K562 (cell line): ENCODE results near the gene PRR11. TPM values are rescaled to one million over a fixed set of nuclear protein-coding genes. Genes with fewer than 3 reads are reported as not detected.

Source experiments
- ADNP ChIP-seq: fragments of 200-800 bp; sonication (Bioruptor generic); IDR thresholded peaks from 2 replicates; pipeline ENCODE4 v1.6.1; 2016; ENCODE audit warnings: missing genetic modification characterization, missing compliant biosample characterization
- ATF6 ChIP-seq: sonication (generic); formaldehyde crosslinking; IDR thresholded peaks from 2 replicates; pipeline ENCODE4 v1.4.0; 2020; ENCODE audit warnings: mild to moderate bottlenecking, missing genetic modification reagents
- BRCA1 ChIP-seq, 2 experiments: fragments of 450-650 bp in 1 of 2; sonication (generic) in 1 of 2; formaldehyde crosslinking in 1 of 2; IDR thresholded peaks; 2 replicates each; pipeline versions ENCODE4 v1.5.0 to v1.6.1; 2017 to 2020; ENCODE audit warnings: mild to moderate bottlenecking in 1 of 2, missing genetic modification reagents in 1 of 2
- CBX8 ChIP-seq: fragments of 200-600 bp; sonication (generic); IDR thresholded peaks from 2 replicates; pipeline ENCODE4 v1.6.1; 2012; ENCODE audit warnings: borderline replicate concordance, mixed run types, low read depth, mild to moderate bottlenecking, moderate library complexity, mixed read lengths, low read length, control low read depth, inconsistent platforms; ENCODE audit not compliant: poor library complexity, severe bottlenecking; ENCODE audit errors: extremely low read depth
- CC2D1A ChIP-seq: fragments of 450-650 bp; IDR thresholded peaks from 2 replicates; pipeline ENCODE4 v1.6.1; 2017; ENCODE audit warnings: mild to moderate bottlenecking
- CCNT2 ChIP-seq: IDR thresholded peaks from 2 replicates; pipeline ENCODE4 v1.6.1; 2011; ENCODE audit warnings: borderline replicate concordance, low read depth, mild to moderate bottlenecking, moderate library complexity, mixed read lengths, low read length; ENCODE audit not compliant: insufficient read length; ENCODE audit errors: extremely low read depth
- FOXA3 ChIP-seq, 2 experiments: fragments of 450-650 bp in 1 of 2; sonication (generic) in 1 of 2; formaldehyde crosslinking; IDR thresholded peaks in 1 of 2; conservative IDR thresholded peaks in 1 of 2; 2 replicates each; pipeline versions ENCODE4 v1.4.0 to v1.8.0; 2020 to 2022; ENCODE audit warnings: mild to moderate bottlenecking in 2 of 2, missing genetic modification reagents in 1 of 2
- FOXK1 ChIP-seq: sonication (generic); formaldehyde crosslinking; IDR thresholded peaks from 2 replicates; pipeline ENCODE4 v1.8.0; 2022; ENCODE audit warnings: missing genetic modification reagents, mild to moderate bottlenecking, borderline replicate concordance
- HMGXB4 ChIP-seq: sonication (generic); formaldehyde crosslinking; IDR thresholded peaks from 2 replicates; pipeline ENCODE4 v1.8.1; 2023; ENCODE audit warnings: mild to moderate bottlenecking, missing genetic modification reagents
- HOXB6 ChIP-seq: fragments of 250-450 bp; sonication (Bioruptor Pico); IDR thresholded peaks from 2 replicates; pipeline ENCODE4 v1.5.1; 2022; ENCODE audit warnings: mild to moderate bottlenecking, borderline replicate concordance
- L3MBTL2 ChIP-seq: fragments of 450-650 bp; IDR thresholded peaks from 2 replicates; pipeline ENCODE4 v1.6.1; 2016; ENCODE audit warnings: mild to moderate bottlenecking, moderate library complexity
- NFE2L1 ChIP-seq: fragments of 450-650 bp; IDR thresholded peaks from 2 replicates; pipeline ENCODE4 v1.6.1; 2016; ENCODE audit warnings: missing genetic modification characterization, low read depth, mild to moderate bottlenecking, missing compliant biosample characterization, moderate library complexity, borderline replicate concordance
- PATZ1 ChIP-seq: fragments of 250-450 bp; sonication (Bioruptor Pico); IDR thresholded peaks from 2 replicates; pipeline ENCODE4 v1.5.0; 2020; ENCODE audit warnings: mild to moderate bottlenecking, borderline replicate concordance
- PML ChIP-seq: IDR thresholded peaks from 2 replicates; pipeline ENCODE4 v1.6.1; 2012; ENCODE audit warnings: low read length, inconsistent platforms
- RBFOX2 ChIP-seq: fragments of 200-400 bp; formaldehyde crosslinking; IDR thresholded peaks from 2 replicates; pipeline ENCODE4 v1.6.1; 2017; ENCODE audit warnings: low read depth, mild to moderate bottlenecking, low read length, moderate library complexity
- RFX5 ChIP-seq: IDR thresholded peaks from 2 replicates; pipeline ENCODE4 v1.6.1; 2011; ENCODE audit warnings: low read depth, mild to moderate bottlenecking, improper control_type of control experiment, low read length
- TEAD1 ChIP-seq, 2 experiments: fragments of 450-650 bp in 1 of 2; sonication (generic) in 1 of 2; formaldehyde crosslinking; IDR thresholded peaks; 2 replicates each; pipeline versions ENCODE4 v1.4.0 to v1.8.0; 2020 to 2022; ENCODE audit warnings: mild to moderate bottlenecking in 2 of 2, missing genetic modification reagents in 1 of 2
- ZC3H8 ChIP-seq: fragments of 450-650 bp; IDR thresholded peaks from 2 replicates; pipeline ENCODE4 v1.6.1; 2017
- ZNF324 ChIP-seq: fragments of 250-450 bp; sonication (Bioruptor Pico); IDR thresholded peaks from 2 replicates; pipeline ENCODE4 v1.4.0; 2020; ENCODE audit warnings: mild to moderate bottlenecking
- ZNF512 ChIP-seq: IDR thresholded peaks from 2 replicates; pipeline ENCODE4 v1.6.1; 2016; ENCODE audit warnings: missing genetic modification characterization, missing compliant biosample characterization
- ZNF79 ChIP-seq: fragments of 250-450 bp; sonication (Bioruptor Pico); IDR thresholded peaks from 2 replicates; pipeline ENCODE4 v1.4.0; 2020; ENCODE audit warnings: low read depth, mild to moderate bottlenecking, moderate library complexity
- polyA plus RNA-seq, 8 experiments: library from polyadenylated mRNA; depleted of rRNA in 4 of 8; stranded (reverse) in 5 of 8; unstranded in 3 of 8; fragments of >200 nt; fragmentation: Nextera tagmentation in 2 of 8; fragmentation: Illumina TruSeq in 1 of 8; extraction: Ambion mirVana in 2 of 8; extraction: Trizol in 1 of 8; gene quantifications; 2 replicates each; pipeline versions ENCODE4 v1.2.1 to v1.2.3, GENCODE V29; 2011 to 2014; ENCODE audit warnings: inconsistent platforms in 1 of 8, missing spikeins in 1 of 8
- total RNA-seq, 7 experiments: library from RNA; depleted of rRNA in 6 of 7; stranded (reverse); fragments of >200 nt in 6 of 7; fragmentation: Illumina TruSeq in 2 of 7; extraction: Trizol in 2 of 7; gene quantifications; 2 replicates each; pipeline versions ENCODE4 v1.2.1 to v1.2.3, GENCODE V29; 2011 to 2021; ENCODE audit warnings: low replicate concordance in 1 of 7

PRR11 gene
- total and polyA plus RNA-seq, 9 of the 15 experiments (the other 6 are each of a cell fraction or from before 2014, with no cell fraction given), result 13.3 to 75.2 (median 46.4) TPM

GRCh38 chr17:59154292-59154720, 1.2 kb upstream of the PRR11 start (continued):
- TF ChIP-seq PATZ1 (CRISPR knock-in tag) (no peak), TEAD1 (CRISPR knock-in tag; IDR thresholded peaks at IDR 0.05) (no peak), BRCA1 (IDR thresholded peaks at IDR 0.05) (no peak), BRCA1 (CRISPR knock-in tag; IDR thresholded peaks at IDR 0.05) (no peak), CC2D1A (no peak), RBFOX2 (no peak), HOXB6 (no peak), CCNT2 (no peak), ZC3H8 (no peak), L3MBTL2 (no peak; the same call in 1 of the 2 replicates), HMGXB4 (CRISPR knock-in tag) (no peak), FOXK1 (CRISPR knock-in tag) (no peak), ZNF324 (CRISPR knock-in tag) (no peak), ATF6 (CRISPR knock-in tag) (no peak), FOXA3 (CRISPR knock-in tag; conservative IDR thresholded peaks at IDR 0.05 in 1 of 2, IDR thresholded peaks at IDR 0.05 in 1 of 2) (no peak), CBX8 (no peak), PML (0 out of 2 replicates have a peak, but pooled peaks have one; percentile 3), NFE2L1 (no peak), RFX5 (no peak), ADNP (tag) (no peak), ZNF79 (CRISPR knock-in tag) (no peak), ZNF512 (0 out of 2 replicates have a peak, but pooled peaks have one; percentile 20)
